Superior temporal gyrus (tissue), 1 donor: ENCODE results near the gene NOL8.

Experiments used
- DNase-seq: peaks from one replicate; pipeline ENCODE4 v3.0.0-alpha.2; 2016; ENCODE audit errors: extremely low spot score

NOL8 gene

DNA sequence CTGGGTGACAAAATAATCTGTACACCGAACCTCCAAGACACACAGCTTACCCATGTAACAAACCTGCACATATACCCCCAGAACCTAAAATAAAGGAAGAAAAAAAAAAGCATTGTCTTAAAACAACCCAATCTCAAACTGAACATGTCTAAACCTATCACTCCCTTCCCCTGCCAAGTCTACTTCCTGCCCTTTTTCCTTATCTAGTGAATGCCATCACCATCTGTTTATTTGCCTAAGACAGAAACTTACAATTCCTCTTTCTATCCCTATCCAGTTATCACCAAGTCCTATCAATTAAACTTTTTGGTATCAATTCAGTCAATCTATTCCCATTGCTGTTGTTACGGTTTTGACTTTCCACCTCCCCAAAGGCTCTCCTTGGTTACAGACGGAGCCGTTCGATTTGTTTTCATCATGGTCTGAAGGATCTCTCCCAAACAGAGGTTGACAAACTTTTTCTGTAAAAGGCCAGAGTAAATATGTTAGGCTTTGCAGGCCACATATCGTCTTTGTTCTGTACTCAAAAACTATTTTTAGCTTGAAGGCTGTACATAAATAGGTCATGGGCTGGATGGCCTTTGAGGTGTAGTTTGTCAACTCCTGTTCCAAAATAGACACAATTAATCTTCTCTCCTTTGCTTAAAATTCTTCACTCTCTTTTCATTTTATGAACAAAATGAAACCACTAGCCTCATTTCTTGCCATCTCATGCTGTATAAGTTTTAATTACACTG, 12.1 kb downstream of the NOL8 start:
- no peak for DNase-seq

DNA sequence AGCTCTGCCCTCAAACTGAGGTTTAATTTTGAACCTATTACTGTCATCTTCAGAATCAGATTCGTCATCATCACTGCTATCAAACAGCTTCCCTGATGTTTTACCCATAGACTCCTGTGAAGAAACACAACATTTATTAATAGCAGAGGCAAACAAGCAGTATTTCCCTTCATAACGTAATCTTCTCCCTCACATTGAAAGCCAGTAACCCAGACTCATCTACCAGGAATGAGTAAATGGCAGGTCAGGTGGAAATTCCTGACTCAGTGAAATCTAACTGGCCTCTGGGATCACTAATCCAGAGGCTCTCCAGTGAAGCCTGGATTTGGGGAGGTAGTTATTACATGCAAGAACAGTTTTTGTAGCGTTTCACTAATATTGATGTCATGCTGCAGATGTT, 14.6 kb downstream of the NOL8 start:
- DNase-seq = no peak

DNA sequence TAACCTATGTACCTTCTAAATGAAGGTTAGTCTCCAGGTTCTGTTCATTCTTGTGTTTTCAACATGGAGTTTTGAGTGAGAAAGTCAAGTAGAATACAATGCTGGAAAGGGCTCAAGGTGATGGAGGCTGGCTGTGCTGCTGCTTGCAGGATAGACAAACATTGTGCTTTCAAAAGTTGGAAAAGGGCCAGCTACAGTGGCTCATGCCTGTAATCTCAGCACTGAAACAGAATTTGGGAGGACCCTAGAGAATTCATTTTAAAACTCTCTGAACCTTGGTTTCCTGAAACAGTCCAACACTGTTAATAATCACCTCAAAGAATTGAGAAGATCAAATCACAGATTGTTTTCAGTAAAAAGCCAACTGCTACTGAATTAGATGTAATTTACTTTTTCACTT, 16.3 kb downstream of the NOL8 start:
- no peak for DNase-seq

DNA sequence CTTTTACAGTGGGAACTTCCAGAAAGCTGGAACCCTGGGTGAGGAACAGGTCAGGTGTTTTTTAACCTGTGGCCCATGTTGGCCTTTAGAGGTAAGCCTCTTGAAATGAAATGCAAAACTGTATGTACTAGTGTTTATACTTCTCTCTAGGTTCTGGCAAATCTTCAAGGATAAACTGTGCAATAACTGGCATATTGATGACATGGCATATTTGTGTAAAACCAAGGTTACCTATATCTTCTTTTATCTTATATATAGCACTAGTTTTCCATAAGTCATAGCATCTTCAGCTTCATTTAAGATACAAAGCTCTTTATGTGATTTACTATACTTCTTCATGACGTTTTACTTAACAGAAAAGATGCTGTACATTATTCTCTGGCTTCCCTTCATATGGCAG, 24.2 kb downstream of the NOL8 start:
- DNase-seq = peak; percentile 18

DNA sequence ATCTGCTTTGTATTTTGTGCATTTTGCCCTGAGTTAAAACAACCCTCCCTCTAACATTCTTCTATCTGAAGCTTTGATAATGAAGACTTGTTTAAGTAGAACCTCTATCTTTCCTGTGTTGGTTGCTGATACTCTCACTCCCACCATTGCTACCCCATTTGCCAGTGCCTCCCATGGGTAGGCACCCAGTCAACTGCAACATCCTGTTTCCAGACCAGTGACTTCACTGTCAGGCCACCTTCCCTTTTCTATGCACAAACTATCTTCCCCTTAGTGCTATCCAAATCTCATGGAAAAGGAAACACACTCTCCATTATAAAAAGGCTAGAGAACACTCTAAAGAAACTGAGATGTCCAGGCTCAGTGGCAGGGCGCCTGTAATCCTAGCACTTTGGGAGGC, 26.0 kb downstream of the NOL8 start:
- DNase-seq = no peak

DNA sequence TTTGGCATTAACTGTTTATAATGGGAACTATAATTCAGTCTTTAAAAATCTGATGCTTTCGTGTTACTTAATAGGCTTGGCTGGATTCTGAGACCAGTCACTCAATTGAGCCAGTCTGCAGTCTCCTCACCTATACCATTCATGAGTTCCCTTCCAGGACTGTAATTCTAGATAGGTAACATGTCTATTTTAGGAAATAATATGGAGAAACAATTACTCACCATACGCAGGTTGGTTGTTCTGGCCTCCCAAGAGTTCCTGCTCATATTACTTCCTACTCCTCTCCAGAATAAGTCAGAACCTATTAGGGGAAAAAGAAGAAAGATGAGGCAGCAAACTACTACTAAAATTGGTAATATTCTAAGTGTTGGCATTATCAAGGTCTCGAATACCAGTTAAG, 27.1 kb downstream of the NOL8 start:
- no peak for DNase-seq

DNA sequence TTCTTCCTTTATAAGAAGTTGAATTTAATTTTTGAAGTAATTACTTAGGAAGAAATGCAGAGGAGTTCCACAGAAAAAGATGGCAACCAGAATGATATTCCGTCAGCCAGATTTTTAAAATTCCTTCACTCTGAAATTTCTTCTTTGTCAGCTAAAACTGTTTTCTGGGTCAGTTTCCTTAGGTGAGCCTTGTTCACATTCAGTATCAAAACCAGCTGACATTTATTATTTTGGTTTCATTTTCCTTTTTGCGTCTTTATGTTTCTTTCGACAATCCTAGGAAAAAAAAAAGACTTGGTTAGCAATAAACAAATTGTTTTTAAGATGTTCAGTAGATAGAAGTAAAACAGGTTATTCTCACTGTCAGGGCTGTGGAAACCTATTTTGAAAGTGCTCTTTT, 27.5 kb downstream of the NOL8 start:
- DNase-seq = no peak

DNA sequence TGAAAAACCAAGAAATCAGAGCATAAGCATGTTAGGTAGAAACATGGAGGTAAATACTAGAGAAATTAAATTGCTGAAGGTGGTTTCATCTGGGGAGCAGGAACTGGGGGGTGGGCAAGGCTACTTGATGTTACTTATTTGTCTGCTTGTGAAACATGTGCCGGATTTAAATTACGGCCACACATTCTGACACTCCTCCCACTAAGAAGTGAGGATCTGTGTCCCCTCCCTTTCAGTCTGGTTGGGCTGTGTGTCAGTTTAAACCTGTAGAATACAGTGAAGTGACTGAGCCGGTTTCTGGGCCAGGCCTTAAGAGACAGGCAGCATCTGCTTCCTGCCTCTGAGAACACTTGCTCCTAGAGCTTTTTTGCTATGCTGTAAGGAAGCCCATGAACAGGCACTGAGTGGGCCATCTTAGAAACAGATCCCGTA, 29.3 kb downstream of the NOL8 start:
- DNase-seq = no peak

DNA sequence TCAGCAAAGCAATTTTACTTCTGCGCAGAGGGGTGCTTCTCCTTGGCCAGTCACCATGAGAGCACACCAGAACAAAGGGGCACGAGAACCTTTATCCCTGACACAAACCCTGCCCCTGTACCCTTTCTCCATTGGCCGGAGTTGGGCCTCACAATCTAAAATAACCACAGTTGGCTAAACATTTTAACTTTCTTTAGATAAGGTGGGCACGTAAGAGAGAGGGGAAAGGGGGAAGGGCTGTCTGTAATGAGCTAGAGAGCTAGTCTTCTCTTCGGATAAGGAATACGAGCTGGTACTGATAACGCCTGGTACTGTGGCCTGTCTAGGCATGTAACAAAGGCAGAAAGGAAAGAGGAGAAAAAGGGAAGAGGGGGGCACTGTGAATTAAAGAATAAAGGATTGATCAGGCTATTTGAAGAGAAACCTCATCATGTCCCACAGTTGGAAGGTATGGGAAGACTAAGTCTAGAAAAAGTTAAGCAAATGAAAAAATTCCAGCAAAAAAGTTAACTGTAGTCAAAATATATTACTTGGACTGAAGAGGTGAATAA, 29.8 kb downstream of the NOL8 start:
- DNase-seq = no peak

DNA sequence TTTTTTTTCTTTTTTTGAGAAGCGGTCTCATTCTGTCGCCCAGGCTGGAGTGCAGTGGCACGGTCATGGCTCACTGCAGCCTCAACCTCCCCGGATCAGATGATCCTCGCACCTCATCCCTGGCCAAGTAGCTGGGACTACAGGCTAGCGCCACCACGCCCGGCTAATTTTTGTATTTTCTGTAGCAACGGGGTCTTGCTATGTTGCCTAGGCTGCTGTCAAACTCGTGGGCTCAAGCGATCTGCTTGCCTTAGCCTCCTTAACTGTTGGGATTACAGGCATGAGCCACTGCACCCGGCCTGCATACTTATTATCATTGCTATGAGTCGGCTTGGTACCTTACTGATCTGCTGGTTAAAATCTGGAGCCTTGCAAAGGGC, 30.9 kb downstream of the NOL8 start:
- no peak for DNase-seq

DNA sequence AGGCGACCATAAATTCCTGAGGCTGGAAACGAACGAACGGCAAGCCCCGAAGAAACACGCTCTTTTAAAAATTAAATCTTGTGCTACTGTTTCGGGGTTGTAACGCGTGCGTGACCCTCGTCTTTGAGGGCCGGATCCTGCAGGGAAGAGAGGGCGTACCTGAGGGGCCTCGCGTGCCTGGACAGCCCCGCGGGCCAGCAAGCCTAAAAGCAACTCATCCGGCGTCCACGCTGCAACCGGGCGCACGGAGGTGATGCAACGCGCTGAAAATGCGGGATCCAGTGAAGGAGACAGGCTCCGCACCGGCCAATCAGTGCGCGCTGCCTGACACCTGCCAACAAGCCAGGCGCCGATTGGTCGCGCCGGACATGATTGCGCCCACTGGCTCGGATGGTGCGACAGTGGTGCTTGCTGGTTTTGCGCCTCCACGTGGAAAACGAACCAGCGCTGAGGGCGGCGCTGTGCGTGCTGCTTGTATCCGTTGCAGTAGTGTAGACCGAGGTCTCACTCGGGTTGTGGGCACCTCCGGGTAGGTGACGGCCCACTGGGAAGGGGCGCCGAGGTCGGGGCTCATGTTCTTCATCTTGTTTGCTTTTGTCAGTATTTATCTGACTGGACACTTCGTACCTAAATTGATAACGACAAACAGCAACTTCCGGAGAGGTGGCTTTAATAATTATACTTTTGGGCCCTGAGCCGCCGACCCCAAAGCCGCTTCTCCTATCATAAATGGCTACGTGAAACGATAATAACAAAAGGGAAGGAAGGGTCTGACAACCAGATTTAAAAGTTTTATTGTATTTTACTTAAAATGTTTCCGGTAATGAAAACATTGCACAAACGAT, 31.5 kb downstream of the NOL8 start, which contains the start of gene IARS1:
IARS1 (minus strand) TSS at position 246 of the 845 bp plus-strand sequence. CDS start 4,278 bp downstream, outside the sequence.
- peak; percentile 99 for DNase-seq

DNA sequence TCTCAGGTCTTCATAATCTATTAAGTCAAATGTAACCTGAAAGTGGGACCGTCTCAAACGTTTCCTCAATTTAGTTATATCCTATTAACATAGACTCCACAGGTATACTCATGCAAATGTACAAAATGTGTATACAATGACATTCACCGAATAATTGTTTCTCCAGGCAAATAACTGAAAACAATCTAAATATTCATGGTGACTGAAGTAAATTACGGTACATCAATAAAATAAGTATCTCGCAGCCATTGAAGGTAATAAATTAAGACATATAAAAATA, 32.1 kb downstream of the NOL8 start:
- DNase-seq = no peak

DNA sequence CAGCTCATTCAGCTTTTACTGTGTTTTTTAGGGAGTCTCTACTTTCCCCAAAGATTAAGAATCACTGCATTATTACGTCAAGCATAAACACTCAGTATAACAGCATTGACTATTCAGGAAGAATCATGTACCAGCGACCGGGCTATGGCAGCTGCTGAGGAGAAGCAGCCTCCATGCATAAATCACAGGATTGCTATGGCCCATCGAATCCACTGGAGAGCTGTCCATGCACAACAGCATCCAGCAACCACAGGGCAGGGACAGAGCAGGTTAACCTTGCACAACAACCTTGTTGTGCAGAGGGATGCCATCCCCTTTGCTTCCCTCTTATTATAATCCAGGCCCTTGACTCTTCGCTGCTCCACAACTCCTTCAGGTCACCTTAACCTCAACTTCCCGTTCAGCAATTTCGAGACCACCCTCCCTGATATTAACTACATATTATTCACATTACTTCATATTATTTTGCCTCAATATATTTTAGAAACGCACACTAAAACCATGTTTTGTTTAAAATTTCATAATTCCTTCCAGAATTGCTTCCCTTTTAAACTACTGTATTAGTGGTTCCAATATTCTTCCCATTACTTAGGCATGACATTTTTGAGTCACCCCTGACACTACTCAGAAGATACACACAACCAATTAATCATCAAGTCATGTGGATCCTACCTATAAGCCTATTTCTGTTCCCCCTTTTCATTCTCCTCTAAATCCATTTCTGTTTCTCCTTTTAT, 32.6 kb downstream of the NOL8 start:
- DNase-seq = no peak

DNA sequence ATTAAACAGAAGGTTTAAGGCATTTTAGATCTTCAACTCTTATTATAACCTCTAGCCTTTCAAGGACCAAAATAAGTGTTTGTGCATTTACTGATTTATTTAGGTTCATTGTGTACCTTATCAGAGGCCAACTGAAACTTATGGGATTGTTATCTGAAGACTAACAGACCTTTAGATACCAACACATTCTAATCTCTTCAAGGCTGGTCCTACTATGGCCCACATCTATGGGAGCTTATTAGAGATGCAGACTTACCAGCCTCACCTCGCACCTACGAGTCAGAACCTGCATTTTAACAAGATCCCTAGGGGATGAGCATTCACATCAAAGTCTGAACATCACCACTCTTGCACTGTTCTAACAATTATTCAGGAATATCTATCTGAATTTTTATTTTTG, 33.6 kb downstream of the NOL8 start:
- no peak for DNase-seq

DNA sequence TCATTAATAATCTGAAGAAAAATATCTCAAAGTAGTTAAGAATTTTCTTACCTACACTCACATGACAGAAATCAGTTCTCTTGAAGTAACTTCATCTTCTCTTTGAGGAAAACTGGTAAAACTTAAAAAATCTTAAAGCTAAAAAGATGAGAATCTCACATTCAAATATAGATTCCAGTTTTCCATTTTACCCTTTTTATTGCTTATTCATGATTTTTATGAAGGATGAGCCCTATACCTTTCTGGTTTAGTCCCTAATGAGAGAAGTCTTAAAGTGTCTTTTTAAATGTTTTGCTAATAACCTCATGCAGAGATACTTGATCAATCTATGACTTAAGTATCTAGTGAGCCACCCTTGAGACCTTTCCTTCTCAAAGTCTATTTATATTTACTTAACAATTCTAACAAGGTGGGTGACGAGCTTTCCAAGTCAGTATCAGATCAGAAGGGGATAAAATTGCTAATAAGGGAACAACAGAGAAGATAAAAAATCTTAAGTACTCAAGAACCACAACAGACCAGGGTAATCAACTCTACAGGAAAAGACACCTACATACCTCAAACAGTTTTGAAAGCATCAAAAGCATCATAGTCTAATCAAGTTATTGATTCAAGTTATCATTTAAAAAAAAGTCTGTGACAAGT, 34.2 kb downstream of the NOL8 start:
- no peak for DNase-seq

DNA sequence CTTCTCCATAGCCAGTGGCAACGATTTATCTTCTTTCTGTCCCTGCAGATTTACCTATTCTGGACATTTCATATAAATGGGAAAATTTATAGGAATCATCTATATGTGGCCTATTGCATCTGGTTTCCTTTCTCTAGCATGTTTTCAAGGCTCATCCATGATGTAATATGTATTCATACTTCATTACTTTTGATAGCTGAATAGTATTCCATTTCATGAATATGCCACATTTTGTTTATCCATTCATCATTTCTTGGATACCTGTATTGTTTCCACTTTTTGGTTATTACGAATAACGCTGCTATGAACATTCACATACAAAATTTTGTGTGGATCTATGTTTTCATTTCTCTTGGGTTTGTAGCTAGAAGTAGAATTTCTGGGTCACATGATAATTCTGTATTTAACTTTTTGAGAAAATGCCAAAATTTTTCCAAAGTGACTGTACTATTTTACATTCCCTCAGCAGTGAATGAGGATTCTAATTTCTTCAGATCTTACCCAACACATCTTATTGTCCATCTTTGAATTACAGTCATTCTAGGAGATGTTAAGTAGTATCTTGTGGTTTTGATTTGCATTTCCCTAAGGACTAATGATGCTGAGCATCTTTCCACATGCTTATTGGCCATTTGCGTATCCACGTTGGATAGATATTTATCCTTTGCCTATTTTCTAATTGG, 35.3 kb downstream of the NOL8 start:
- DNase-seq = no peak

DNA sequence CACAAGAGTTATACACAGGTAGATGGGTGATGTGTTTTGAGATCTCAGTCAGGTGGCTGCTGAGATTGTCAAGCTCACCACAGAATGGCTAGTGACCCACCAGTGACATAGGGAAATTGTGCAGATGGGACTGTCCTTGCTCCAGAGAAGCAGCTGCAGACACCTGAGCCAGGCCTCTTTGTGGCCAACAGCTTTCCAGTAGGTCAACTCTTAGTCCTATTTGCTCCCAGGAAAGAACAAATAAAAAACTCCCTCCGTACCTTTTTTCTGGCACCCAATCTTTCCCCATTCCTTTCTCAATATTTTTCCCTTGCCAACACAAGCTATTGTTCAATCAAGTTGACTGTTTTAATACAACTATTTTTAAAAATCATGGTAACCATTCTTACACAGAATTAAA, 45.8 kb downstream of the NOL8 start:
- no peak for DNase-seq

DNA sequence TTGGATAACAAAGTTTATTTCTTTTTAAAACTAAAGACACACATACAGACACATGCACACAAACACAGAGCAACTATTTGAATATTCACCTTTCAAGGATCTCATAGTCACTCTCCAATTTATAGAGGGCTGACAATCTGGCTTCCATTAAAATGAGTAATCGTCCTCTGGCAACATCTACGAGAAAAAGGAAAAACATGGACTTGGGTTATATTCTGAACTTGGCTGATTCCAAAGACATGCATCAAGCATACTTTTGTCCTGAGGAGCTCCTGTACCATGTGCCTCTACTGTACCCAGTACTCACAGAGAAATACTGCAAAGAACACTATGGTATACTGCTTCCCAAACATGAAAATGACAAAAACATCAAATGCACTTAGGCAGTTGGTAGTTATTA, 47.0 kb downstream of the NOL8 start:
- DNase-seq = no peak

DNA sequence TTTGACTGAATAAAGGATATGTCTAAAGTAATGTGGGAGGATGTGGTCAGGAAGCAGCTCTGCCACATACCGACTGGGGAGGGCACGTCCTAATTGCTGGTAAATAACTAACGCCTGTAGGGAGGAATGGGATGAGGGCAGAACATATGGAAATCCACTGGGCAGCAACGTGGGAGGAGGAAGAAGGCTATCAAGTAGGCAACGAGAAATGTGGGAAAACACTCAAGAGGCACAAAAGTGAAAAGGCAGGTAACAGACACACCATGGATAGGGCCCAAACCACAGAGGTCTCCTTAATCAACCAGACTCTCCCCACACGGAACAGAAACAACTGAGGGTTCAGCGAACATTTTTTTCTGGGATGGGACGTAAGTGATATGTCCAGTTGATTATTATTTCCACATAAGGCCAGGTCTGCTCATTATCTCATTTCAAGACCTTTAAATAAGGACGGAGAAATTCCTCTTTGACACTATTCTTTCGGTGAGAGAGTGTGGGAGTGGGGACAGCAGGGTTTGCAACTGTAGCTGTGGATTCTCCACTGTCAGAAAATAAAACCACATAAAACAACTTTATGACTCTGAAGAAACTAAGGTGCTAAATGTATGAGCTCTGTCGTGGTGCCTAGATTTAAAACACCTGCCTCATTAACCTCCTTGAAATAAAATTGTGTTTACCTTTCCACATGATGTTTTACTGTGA, 48.7 kb downstream of the NOL8 start:
- no peak for DNase-seq

DNA sequence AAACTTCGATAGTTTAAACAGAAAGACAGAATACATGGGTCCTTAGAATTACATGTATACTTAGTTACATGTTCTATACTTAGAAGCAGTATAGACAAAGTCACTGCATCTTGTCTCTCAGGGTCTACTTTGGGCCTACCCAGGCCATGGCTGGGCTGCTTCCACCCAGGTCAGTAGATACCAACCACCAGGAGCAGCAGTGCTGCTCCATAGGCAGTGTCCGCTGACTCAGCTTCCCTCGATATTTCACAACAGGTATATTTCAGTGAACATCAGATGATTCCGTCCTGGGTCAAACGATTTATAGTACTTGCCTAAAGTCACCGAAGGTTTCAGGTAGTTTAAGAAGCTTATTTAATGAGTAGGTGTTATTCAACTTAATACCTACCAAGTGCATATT, 49.6 kb downstream of the NOL8 start:
- no peak for DNase-seq

DNA sequence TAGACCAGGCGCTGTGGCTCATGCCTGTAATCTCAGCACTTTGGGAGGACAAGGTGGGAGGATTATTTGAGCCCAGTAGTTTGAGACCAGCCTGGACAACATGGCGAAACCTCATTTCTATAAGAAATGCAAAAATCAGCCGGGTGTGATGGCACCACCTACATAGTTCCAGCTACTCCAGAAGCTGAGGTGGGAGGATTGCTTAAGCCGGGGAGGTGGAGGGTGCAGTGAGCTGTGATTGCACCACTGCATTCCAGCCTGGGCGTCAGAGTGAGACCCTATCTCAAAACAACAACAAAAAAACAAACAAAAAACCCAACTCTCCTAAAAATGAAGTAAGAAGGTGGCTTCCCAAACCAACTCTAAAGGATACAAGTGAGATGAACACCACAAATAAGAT, 54.6 kb downstream of the NOL8 start:
- DNase-seq = peak; percentile 13
